HepG2 (cell line): ENCODE results near the gene PSMC2. TPM values are rescaled to one million over a fixed set of nuclear protein-coding genes. Genes with fewer than 3 reads are reported as not detected.

ENCODE experiments used
- HBP1 ChIP-seq: IDR thresholded peaks from 2 replicates; pipeline ENCODE4 v1.6.1; 2016; ENCODE audit warnings: low read depth, control low read depth
- MED1 ChIP-seq: sonication (generic); formaldehyde crosslinking; IDR thresholded peaks from 2 replicates; pipeline ENCODE4 v1.4.0; 2020; ENCODE audit warnings: missing genetic modification reagents
- NR2F2 ChIP-seq: IDR thresholded peaks from 2 replicates; pipeline ENCODE4 v1.6.1; 2012; ENCODE audit warnings: low read depth, inconsistent platforms, borderline replicate concordance
- PHF21A ChIP-seq: sonication (generic); formaldehyde crosslinking; IDR thresholded peaks from 2 replicates; pipeline ENCODE4 v1.5.0; 2020; ENCODE audit warnings: mild to moderate bottlenecking, missing genetic modification reagents
- POLR2A ChIP-seq, 2 experiments: IDR thresholded peaks; 2 replicates each; pipeline ENCODE4 v1.6.1; 2011; ENCODE audit warnings: low read depth in 2 of 2, low read length in 2 of 2, mild to moderate bottlenecking in 1 of 2, moderate library complexity in 1 of 2; ENCODE audit not compliant: insufficient read depth in 1 of 2
- RBM22 ChIP-seq: fragments of 200-400 bp; formaldehyde crosslinking; optimal IDR thresholded peaks from 2 replicates; pipeline ENCODE3; 2017; ENCODE audit warnings: mild to moderate bottlenecking, low read length, moderate library complexity
- RFX5 ChIP-seq: IDR thresholded peaks from 2 replicates; pipeline ENCODE4 v1.6.1; 2011; ENCODE audit warnings: low read depth, low read length, improper control_type of control experiment
- SPEN ChIP-seq: sonication (generic); formaldehyde crosslinking; IDR thresholded peaks from 2 replicates; pipeline ENCODE4 v1.5.1; 2020; ENCODE audit warnings: low read depth, mild to moderate bottlenecking, missing genetic modification reagents
- TGIF2 ChIP-seq: IDR thresholded peaks from 2 replicates; pipeline ENCODE4 v1.6.1; 2016; ENCODE audit warnings: control low read depth, missing compliant biosample characterization
- U2AF1 ChIP-seq: fragments of 200-400 bp; formaldehyde crosslinking; optimal IDR thresholded peaks from 2 replicates; pipeline ENCODE3; 2017; ENCODE audit warnings: mild to moderate bottlenecking, low read depth, low read length
- ZBTB33 ChIP-seq: sonication (generic); formaldehyde crosslinking; IDR thresholded peaks from 2 replicates; pipeline ENCODE4 v1.4.0; 2020; ENCODE audit warnings: missing genetic modification reagents
- ZBTB34 ChIP-seq: sonication (generic); formaldehyde crosslinking; IDR thresholded peaks from 2 replicates; pipeline ENCODE4 v1.8.0; 2022; ENCODE audit warnings: mild to moderate bottlenecking, missing genetic modification reagents
- ZBTB39 ChIP-seq: sonication (generic); formaldehyde crosslinking; IDR thresholded peaks from 2 replicates; pipeline ENCODE4 v1.5.0; 2020; ENCODE audit warnings: missing genetic modification reagents
- ZFP1 ChIP-seq: IDR thresholded peaks from 2 replicates; pipeline ENCODE4 v1.6.1; 2016
- ZNF280D ChIP-seq: sonication (generic); formaldehyde crosslinking; IDR thresholded peaks from 2 replicates; pipeline ENCODE4 v1.5.1; 2020; ENCODE audit warnings: mild to moderate bottlenecking, missing genetic modification reagents
- ZNF30 ChIP-seq: sonication (generic); formaldehyde crosslinking; IDR thresholded peaks from 2 replicates; pipeline ENCODE4 v1.5.0; 2020; ENCODE audit warnings: mild to moderate bottlenecking, missing genetic modification reagents
- ZNF329 ChIP-seq: sonication (generic); formaldehyde crosslinking; IDR thresholded peaks from 2 replicates; pipeline ENCODE4 v1.9.0; 2021; ENCODE audit warnings: low read depth, mild to moderate bottlenecking, missing genetic modification reagents
- ZNF333 ChIP-seq: sonication (generic); formaldehyde crosslinking; IDR thresholded peaks from 2 replicates; pipeline ENCODE4 v1.4.0; 2020; ENCODE audit warnings: mild to moderate bottlenecking, missing genetic modification reagents, borderline replicate concordance
- ZNF446 ChIP-seq: sonication (generic); formaldehyde crosslinking; IDR thresholded peaks from 2 replicates; pipeline ENCODE4 v1.5.0; 2020; ENCODE audit warnings: mild to moderate bottlenecking, missing genetic modification reagents
- ZNF781 ChIP-seq: sonication (generic); formaldehyde crosslinking; IDR thresholded peaks from 2 replicates; pipeline ENCODE4 v1.5.1; 2020; ENCODE audit warnings: borderline replicate concordance, mild to moderate bottlenecking, missing genetic modification reagents; ENCODE audit errors: not compliant biosample characterization
- polyA plus RNA-seq, 8 experiments: library from polyadenylated mRNA; depleted of rRNA in 3 of 8; stranded (reverse) in 7 of 8; unstranded in 1 of 8; fragments of >200 nt; fragmentation: Illumina TruSeq in 4 of 8; extraction: Trizol in 4 of 8; gene quantifications; 2 replicates each; pipeline versions ENCODE4 v1.2.1 to v1.2.3, GENCODE V29; 2011 to 2016; ENCODE audit warnings: low read depth in 4 of 8, missing spikeins in 1 of 8, mixed read lengths in 1 of 8; ENCODE audit not compliant: insufficient read depth in 1 of 8
- total RNA-seq, 5 experiments: library from RNA; depleted of rRNA; stranded (reverse); fragments of >200 nt; fragmentation: Illumina TruSeq; extraction: Trizol; gene quantifications; 2 replicates each; pipeline ENCODE4 v1.2.3, GENCODE V29; 2016; ENCODE audit warnings: low read depth in 1 of 5

The PSMC2 gene
- total and polyA plus RNA-seq, 2 of the 13 experiments (the other 11 are each of a cell fraction or from before 2014, with no cell fraction given), result 89.9 to 181 TPM

DNA sequence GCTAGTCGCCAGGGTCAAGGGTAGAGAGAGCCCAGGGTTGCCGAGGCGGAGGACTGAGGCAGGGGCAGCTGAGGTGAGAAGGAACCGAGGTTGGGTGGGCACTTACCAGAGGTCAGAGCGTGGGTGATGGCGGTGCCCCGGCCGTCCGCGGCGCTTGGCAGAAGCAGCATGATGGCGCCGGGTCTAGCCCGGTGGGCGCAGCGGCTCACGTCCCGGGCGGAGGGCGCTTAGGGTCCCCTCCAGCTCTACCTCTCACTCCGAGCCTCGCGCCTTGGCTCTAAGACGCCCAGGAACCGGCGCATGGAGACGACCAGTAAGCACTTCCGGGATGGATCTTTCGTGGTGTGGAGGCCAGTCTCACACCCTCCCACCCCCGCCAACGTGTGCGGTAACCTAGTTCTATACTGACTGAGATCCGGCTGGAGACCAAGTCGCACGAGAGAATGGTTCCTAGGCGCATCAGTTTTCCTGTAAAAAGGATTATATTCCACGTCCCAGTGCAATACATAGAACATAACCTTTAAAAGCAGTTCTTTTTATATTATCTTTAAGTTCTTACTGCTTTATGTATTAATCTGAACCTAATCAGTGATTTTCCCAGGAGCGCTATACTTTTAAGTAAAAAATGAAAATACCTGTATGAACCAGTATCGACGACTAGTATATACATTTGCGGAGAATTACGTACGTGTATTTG is 2.8 kb upstream of the PSMC2 start, which contains the start of gene DNAJC2 (continued):
- TF ChIP-seq HBP1 (CRISPR knock-in tag) (peak; percentile 93), ZNF781 (CRISPR knock-in tag) (peak; percentile 41), RFX5 (no peak), ZFP1 (CRISPR knock-in tag) (no peak), TGIF2 (CRISPR knock-in tag) (peak; percentile 97), MED1 (CRISPR knock-in tag) (peak; percentile 81; the same call in 1 of the 2 replicates), ZNF30 (CRISPR knock-in tag) (no peak; the same call in 1 of the 2 replicates), ZBTB33 (CRISPR knock-in tag) (no peak), ZNF333 (CRISPR knock-in tag) (no peak), PHF21A (CRISPR knock-in tag) (peak; percentile 50; the same call in 1 of the 2 replicates), POLR2A (IDR thresholded peaks at IDR 0.05; ENCODE audit: insufficient read depth in 1 of 2, low read depth in 2 of 2, low read length in 2 of 2) (peak; percentile 84 to 91), ZBTB34 (CRISPR knock-in tag) (peak; percentile 66; the same call in 1 of the 2 replicates), ZNF329 (CRISPR knock-in tag) (no peak; the same call in 1 of the 2 replicates), NR2F2 (no peak), U2AF1 (no peak), RBM22 (no peak), ZBTB39 (CRISPR knock-in tag) (no peak), ZNF446 (CRISPR knock-in tag) (peak; percentile 91; the same call in 1 of the 2 replicates), SPEN (CRISPR knock-in tag) (peak; percentile 88), ZNF280D (CRISPR knock-in tag) (peak; percentile 79)
